NCI-H128 (cell line): ENCODE measurements around the gene PGAM4.
"Not testable (repeated sequence)": the region's sequence is repeated elsewhere in the genome, so short reads cannot be mapped to it uniquely, and the experiment has no call there.

Experiments used
- DNase-seq: peaks from one replicate; lab custom pipeline; 2025; ENCODE audit not compliant: unreplicated experiment; lab: John Stamatoyannopoulos, UW

Gene PGAM4

GRCh38 chrX:77930581-77930980, 38.9 kb downstream of the PGAM4 start:
- no peak for DNase-seq

GRCh38 chrX:77925764-77926163, 43.7 kb downstream of the PGAM4 start:
- DNase-seq: no peak

- no peak for DNase-seq
Observed at GRCh38 chrX:77924320-77924859, 45.0 kb downstream of the PGAM4 start.

- no peak for DNase-seq
Observed at GRCh38 chrX:77922787-77923186, 46.7 kb downstream of the PGAM4 start.

- DNase-seq: not testable (repeated sequence)
Observed at GRCh38 chrX:77919370-77919769, 50.1 kb downstream of the PGAM4 start.

GRCh38 chrX:77918568-77918967, 50.9 kb downstream of the PGAM4 start:
- no peak for DNase-seq
